Suppressor macrophage treated with lipopolysaccharide for 1 hour (primary cell): ENCODE measurements around the gene NARS2.
A peak's percentile ranks its signal among the peaks of the same experiment; 100 is the strongest.

Source experiments
- DNase-seq, 3 donors: peaks; one replicate each; pipeline ENCODE4 v3.0.0-alpha.2; 2020 to 2022

The NARS2 gene

GRCh38 chr11:78406568-78407196 is 168.0 kb downstream of the NARS2 start:
- no peak for DNase-seq

- DNase-seq = no peak
These were observed 168.9 kb downstream of the NARS2 start for GRCh38 chr11:78405805-78406204.

GRCh38 chr11:78403781-78404180 is 170.9 kb downstream of the NARS2 start:
- DNase-seq = no peak

- peak; percentile 42 to 53 (median 45) for DNase-seq
These were observed 171.8 kb downstream of the NARS2 start for GRCh38 chr11:78402847-78403246.

GRCh38 chr11:78400702-78401101 is 174.0 kb downstream of the NARS2 start:
- DNase-seq = no peak

- no peak for DNase-seq
These were observed 174.5 kb downstream of the NARS2 start for GRCh38 chr11:78400116-78400515.

- no peak for DNase-seq
These were observed 175.5 kb downstream of the NARS2 start for GRCh38 chr11:78399136-78399535.

GRCh38 chr11:78398715-78399114 is 175.9 kb downstream of the NARS2 start:
- DNase-seq = no peak

GRCh38 chr11:78397398-78397797 is 177.3 kb downstream of the NARS2 start:
- DNase-seq = peak; percentile 28 to 33 (median 29)

- DNase-seq = no peak
These were observed 179.1 kb downstream of the NARS2 start for GRCh38 chr11:78395597-78395996.

- peak; percentile 38 to 50 (median 42) for DNase-seq
These were observed 181.8 kb downstream of the NARS2 start for GRCh38 chr11:78392854-78393253.

GRCh38 chr11:78391424-78391823 is 183.2 kb downstream of the NARS2 start:
- no peak for DNase-seq

GRCh38 chr11:78390809-78391208 is 183.9 kb downstream of the NARS2 start:
- DNase-seq = peak; percentile 66 to 80 (median 80)

GRCh38 chr11:78386215-78386941 is 188.3 kb downstream of the NARS2 start:
- no peak for DNase-seq
